Activated naive CD8-positive, alpha-beta T cell treated with anti-CD3 and anti-CD28 coated beads, Interleukin-2, amount 10 ng/mL, durations not matched to agents 7 days and 5 days (primary cell): Measurements from ENCODE around the gene TPSB2. TPM values are rescaled to one million over a fixed set of nuclear protein-coding genes. Genes with fewer than 3 reads are reported as not detected.
A peak's percentile ranks its signal among the peaks of the same experiment; 100 is the strongest.
"Not testable (repeated sequence)": the region's sequence is repeated elsewhere in the genome, so short reads cannot be mapped to it uniquely, and the experiment has no call there.

ENCODE experiments used
- ATAC-seq: fragments of 150-1000 bp; cut with Tn5 transposase; one replicate; pipeline ENCODE4 v1.10.0; 2021; ENCODE audit warnings: low read depth, moderate library complexity
- POLR2A ChIA-PET: fragments of 350-600 bp; sonication (Branson Sonifier 250); formaldehyde crosslinking; loops from one replicate; lab custom pipeline; 2021; ENCODE audit warnings: antibody characterized with exemption; lab: Charles Lee
- DNase-seq: peaks from one replicate; pipeline ENCODE4 v3.0.0; 2021
- H3K27ac Mint-ChIP-seq: one replicate; pipeline ENCODE4 v1.8.0; 2022; ENCODE audit warnings: mild to moderate bottlenecking, mixed read lengths
- H3K27me3 Mint-ChIP-seq: one replicate; pipeline ENCODE4 v1.8.0; 2022; ENCODE audit warnings: mild to moderate bottlenecking, moderate library complexity, mixed read lengths
- H3K36me3 Mint-ChIP-seq: one replicate; pipeline ENCODE4 v1.8.0; 2021; ENCODE audit warnings: mild to moderate bottlenecking, mixed read lengths
- H3K4me1 Mint-ChIP-seq: one replicate; pipeline ENCODE4 v1.8.0; 2021; ENCODE audit warnings: mixed read lengths
- H3K4me3 Mint-ChIP-seq: one replicate; pipeline ENCODE4 v1.8.0; 2022; ENCODE audit warnings: mild to moderate bottlenecking, moderate library complexity, mixed read lengths
- H3K9me3 Mint-ChIP-seq: one replicate; pipeline ENCODE4 v1.8.0; 2021; ENCODE audit warnings: mixed read lengths
- total RNA-seq, 2 experiments: library from RNA; stranded (reverse); gene quantifications; one replicate each; pipeline ENCODE4 v1.2.3, GENCODE V29; 2021

TPSB2 gene
- total RNA-seq, 2 experiments from 2014 or later: not detected

GRCh38 chr16:1190789-1191188 lies 39.2 kb downstream of the TPSB2 start:
- POLR2A ChIA-PET, H3K27ac Mint-ChIP-seq, H3K9me3 Mint-ChIP-seq, ATAC-seq, H3K27me3 Mint-ChIP-seq, H3K4me3 Mint-ChIP-seq, H3K36me3 Mint-ChIP-seq, H3K4me1 Mint-ChIP-seq, DNase-seq: not testable (repeated sequence)

GRCh38 chr16:1189455-1189854 lies 40.5 kb downstream of the TPSB2 start:
- Mint-ChIP-seq H3K36me3 (no peaks in the 10 kb centered on the region), H3K9me3 (no peaks in the 10 kb centered on the region), H3K4me3 (no peak overlapping the region), H3K27me3 (no peaks in the 10 kb centered on the region), H3K27ac (no peak overlapping the region), H3K4me1 (no peaks in the 10 kb centered on the region)
- POLR2A ChIA-PET: no interaction called here
- ATAC-seq (no peak), DNase-seq (no peak)

- ATAC-seq: peak; percentile 56
- Mint-ChIP-seq H3K27ac (no peak overlapping the region), H3K9me3 (no peaks in the 10 kb centered on the region), H3K36me3 (no peaks in the 10 kb centered on the region), H3K27me3 (no peaks in the 10 kb centered on the region), H3K4me3 (no peak overlapping the region), H3K4me1 (no peaks in the 10 kb centered on the region)
- POLR2A ChIA-PET: no interaction called here
- DNase-seq: peak; percentile 78
Measured at GRCh38 chr16:1188432-1189189, 41.4 kb downstream of the TPSB2 start.

DNA sequence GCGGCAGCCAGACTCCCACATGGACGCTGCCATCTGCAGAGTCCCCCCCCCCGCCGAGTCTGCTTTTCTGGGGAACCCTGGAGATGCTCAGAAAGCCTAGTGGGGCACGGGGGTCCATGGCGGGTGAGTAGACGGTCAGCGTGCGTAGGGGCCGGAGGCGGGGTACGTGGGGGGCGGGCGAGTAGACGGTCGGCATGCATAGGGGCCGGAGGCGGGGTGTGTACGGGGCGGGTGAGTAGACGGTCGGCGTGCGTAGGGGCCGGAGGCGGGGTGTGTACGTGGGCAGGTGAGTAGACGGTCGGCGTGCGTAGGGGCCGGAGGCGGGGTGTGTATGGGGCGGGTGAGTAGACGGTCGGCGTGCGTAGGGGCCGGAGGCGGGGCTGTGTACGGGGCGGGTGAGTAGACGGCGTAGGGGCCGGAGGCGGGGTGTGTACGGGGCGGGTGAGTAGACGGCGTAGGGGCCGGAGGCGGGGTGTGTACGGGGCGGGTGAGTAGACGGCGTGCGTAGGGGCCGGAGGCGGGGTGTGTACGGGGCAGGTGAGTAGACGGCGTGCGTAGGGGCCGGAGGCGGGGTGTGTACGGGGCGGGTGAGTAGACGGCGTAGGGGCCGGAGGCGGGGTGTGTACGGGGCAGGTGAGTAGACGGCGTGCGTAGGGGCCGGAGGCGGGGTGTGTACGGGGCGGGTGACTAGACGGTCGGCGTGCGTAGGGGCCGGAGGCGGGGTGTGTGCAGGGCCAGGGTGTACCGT lies 44.4 kb downstream of the TPSB2 start:
- H3K27me3 Mint-ChIP-seq, H3K4me3 Mint-ChIP-seq, ATAC-seq, POLR2A ChIA-PET, DNase-seq, H3K9me3 Mint-ChIP-seq, H3K4me1 Mint-ChIP-seq, H3K27ac Mint-ChIP-seq, H3K36me3 Mint-ChIP-seq: not testable (repeated sequence)

GRCh38 chr16:1184980-1185379 lies 45.0 kb downstream of the TPSB2 start:
- Mint-ChIP-seq H3K27ac (no peak overlapping the region), H3K27me3 (no peaks in the 10 kb centered on the region), H3K4me3 (no peak overlapping the region), H3K36me3 (no peaks in the 10 kb centered on the region), H3K9me3 (no peaks in the 10 kb centered on the region), H3K4me1 (no peaks in the 10 kb centered on the region)
- ATAC-seq (no peak), DNase-seq (no peak)
- POLR2A ChIA-PET: no interaction called here

DNA sequence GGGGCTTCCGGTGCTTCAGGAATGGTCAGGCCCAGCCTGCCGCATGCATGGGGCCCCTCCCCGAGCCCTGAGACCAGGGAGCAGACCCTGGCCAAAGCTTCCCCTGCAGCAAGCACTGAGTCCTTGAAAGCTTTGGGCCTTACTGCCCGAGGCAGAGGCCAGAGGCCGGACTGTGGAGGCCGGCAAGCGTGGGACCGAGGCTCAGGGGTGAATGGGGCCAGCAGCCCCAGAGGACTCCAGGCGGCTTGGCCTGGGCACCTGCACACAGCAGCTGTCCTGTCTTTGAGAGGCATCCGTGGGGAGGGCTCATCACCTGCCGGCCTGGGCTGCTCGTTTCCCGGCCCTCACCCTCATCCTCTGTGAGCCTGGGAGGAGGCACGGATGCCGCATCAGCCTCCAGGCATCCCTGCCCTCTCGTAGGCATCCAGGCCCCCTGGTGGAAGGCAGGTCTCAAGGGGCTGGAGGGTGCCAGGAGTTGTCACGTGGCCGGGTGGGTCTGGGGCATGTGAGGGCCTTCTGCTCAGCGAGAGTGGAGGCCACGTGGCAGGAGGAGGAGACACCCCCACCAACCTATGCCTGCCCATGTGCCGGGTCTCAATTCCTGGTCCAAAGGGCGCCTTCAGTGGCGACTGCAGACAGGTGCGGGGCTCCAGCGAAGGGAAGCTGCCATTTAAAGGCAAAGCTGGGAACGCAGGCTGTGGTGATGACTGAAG lies 45.7 kb downstream of the TPSB2 start:
- no peak for ATAC-seq
- H3K4me1 Mint-ChIP-seq: no peaks in the 10 kb centered on the region
- no peaks in the 10 kb centered on the region for H3K27me3 Mint-ChIP-seq
- DNase-seq: no peak
- no peaks in the 10 kb centered on the region for H3K9me3 Mint-ChIP-seq
- POLR2A ChIA-PET: no interaction called here
- no peaks in the 10 kb centered on the region for H3K36me3 Mint-ChIP-seq
- no peak overlapping the region for H3K27ac Mint-ChIP-seq
- no peak overlapping the region for H3K4me3 Mint-ChIP-seq

DNA sequence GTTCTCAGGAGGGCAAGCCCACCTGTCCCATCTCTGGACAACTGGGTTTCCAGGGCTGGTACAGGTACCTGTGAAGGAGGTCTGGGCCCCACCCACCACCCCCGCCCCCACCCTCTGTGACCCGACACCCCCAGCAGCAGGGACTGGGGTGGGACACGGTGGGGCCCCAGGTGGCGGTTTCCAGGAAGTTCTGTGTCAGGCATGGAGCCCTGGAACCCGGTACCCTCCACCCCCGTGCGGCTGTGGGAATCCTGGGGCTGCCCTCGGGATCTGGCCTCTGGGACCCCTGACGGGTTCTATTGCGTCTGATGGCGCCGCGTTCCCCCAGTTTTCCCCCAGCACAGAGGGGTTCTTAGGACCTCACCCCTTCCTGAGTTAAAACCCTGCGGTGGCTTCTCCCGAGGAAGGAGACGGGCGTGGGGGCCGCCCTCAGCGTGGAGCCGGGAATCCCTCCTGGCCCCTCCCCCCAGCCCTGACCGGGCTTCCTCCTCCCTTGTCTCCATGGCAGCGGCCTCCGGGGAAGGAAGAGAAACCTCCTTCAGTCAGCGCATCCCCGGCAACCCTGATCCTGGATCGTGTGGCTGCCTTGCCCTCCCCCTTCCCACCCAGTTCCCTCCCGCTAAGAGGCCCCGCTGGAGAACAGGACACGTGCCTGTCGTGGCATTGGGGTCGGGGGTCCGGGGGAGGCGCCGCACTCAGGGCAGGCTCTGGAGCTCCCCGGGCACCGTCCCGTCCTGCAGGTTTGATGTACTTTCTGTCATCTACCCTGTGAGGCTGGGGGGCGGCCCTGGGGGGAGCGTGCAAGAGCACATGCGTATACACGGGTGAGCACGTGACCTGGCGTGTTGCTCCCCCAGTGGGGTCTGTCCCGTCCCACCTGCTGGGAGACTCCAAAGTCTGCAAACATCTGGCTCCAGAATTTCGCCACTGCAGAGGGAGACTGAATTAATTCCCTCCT lies 46.8 kb downstream of the TPSB2 start:
- ATAC-seq (no peak), DNase-seq (no peak)
- Mint-ChIP-seq H3K36me3 (no peaks in the 10 kb centered on the region), H3K9me3 (no peaks in the 10 kb centered on the region), H3K4me3 (no peak overlapping the region), H3K27me3 (no peaks in the 10 kb centered on the region), H3K4me1 (no peaks in the 10 kb centered on the region), H3K27ac (no peak overlapping the region)
- POLR2A ChIA-PET: no interaction called here

GRCh38 chr16:1182316-1182671 lies 47.7 kb downstream of the TPSB2 start:
- no peaks in the 10 kb centered on the region for H3K36me3 Mint-ChIP-seq
- no peaks in the 10 kb centered on the region for H3K27me3 Mint-ChIP-seq
- H3K9me3 Mint-ChIP-seq: no peaks in the 10 kb centered on the region
- DNase-seq (no peak), ATAC-seq (no peak)
- H3K27ac Mint-ChIP-seq: no peak overlapping the region
- H3K4me3 Mint-ChIP-seq: no peak overlapping the region
- POLR2A ChIA-PET: no interaction called here
- H3K4me1 Mint-ChIP-seq: no peaks in the 10 kb centered on the region

GRCh38 chr16:1181404-1182315 lies 48.3 kb downstream of the TPSB2 start:
- ATAC-seq: no peak
- Mint-ChIP-seq H3K4me1 (no peaks in the 10 kb centered on the region), H3K9me3 (no peaks in the 10 kb centered on the region), H3K36me3 (no peaks in the 10 kb centered on the region), H3K27ac (no peak overlapping the region), H3K27me3 (no peaks in the 10 kb centered on the region), H3K4me3 (no peak overlapping the region)
- POLR2A ChIA-PET: no interaction called here
- no peak for DNase-seq

GRCh38 chr16:1180549-1181403 lies 49.2 kb downstream of the TPSB2 start:
- POLR2A ChIA-PET: no interaction called here
- no peaks in the 10 kb centered on the region for H3K4me1 Mint-ChIP-seq

More at GRCh38 chr16:1180549-1181403, 49.2 kb downstream of the TPSB2 start:
- Mint-ChIP-seq H3K36me3 (no peaks in the 10 kb centered on the region), H3K27ac (no peak overlapping the region), H3K9me3 (no peaks in the 10 kb centered on the region), H3K27me3 (no peaks in the 10 kb centered on the region), H3K4me3 (no peak overlapping the region)
- ATAC-seq (no peak), DNase-seq (no peak)
